Sigmoid colon (tissue), 7 donors: ENCODE data around the gene ACOX3. TPM values are rescaled to one million over a fixed set of nuclear protein-coding genes. Genes with fewer than 3 reads are reported as not detected.
A peak's percentile ranks its signal among the peaks of the same experiment; 100 is the strongest.

Source experiments
- DNase-seq: peaks from one replicate; pipeline ENCODE4 v3.0.0-alpha.2; 2019
- H3K27ac ChIP-seq, 4 donors: fragments of 200-600 bp; sonication (generic); one replicate each; pipeline ENCODE4 v1.5.1; 2016 to 2019; ENCODE audit warnings: mild to moderate bottlenecking in 1 of 4
- H3K27me3 ChIP-seq, 3 donors: fragments of 200-600 bp; sonication (generic); one replicate each; pipeline ENCODE4 v1.5.1; 2019; ENCODE audit warnings: mild to moderate bottlenecking in 1 of 3
- H3K36me3 ChIP-seq, 4 donors: fragments of 200-600 bp; sonication (generic); one replicate each; pipeline ENCODE4 v1.5.1; 2016 to 2019
- H3K4me1 ChIP-seq, 4 donors: fragments of 200-600 bp; sonication (generic); one replicate each; pipeline ENCODE4 v1.5.1; 2017 to 2019
- H3K4me3 ChIP-seq, 4 donors: fragments of 200-600 bp; sonication (generic); one replicate each; pipeline ENCODE4 v1.5.1; 2017 to 2019; ENCODE audit warnings: mild to moderate bottlenecking in 2 of 4, moderate library complexity in 1 of 4
- H3K9me3 ChIP-seq, 4 donors: fragments of 200-600 bp in 3 of 4; sonication (generic) in 3 of 4; one replicate each; pipeline versions ENCODE4 v1.5.1 to v1.6.1; 2013 to 2019
- EP300 ChIP-seq, 4 donors: sonication (generic); formaldehyde crosslinking; IDR thresholded peaks; one replicate each; pipeline ENCODE4 v1.6.1; 2017; ENCODE audit warnings: antibody characterized with exemption in 4 of 4
- POLR2A ChIP-seq, 2 donors: fragments of 450-650 bp; IDR thresholded peaks; one replicate each; pipeline ENCODE4 v1.6.1; 2016; ENCODE audit warnings: antibody characterized with exemption in 2 of 2, mild to moderate bottlenecking in 2 of 2, moderate library complexity in 2 of 2
- POLR2AphosphoS5 ChIP-seq, 4 donors: sonication (generic); formaldehyde crosslinking; IDR thresholded peaks; one replicate each; pipeline ENCODE4 v1.6.1; 2017; ENCODE audit warnings: antibody characterized with exemption in 4 of 4
- WGBS, 2 donors: extraction: QIAGEN DNeasy Blood & Tissue Kit; methylation state at CpG; one replicate each; pipeline ENCODE4 v1.1.7; 2013; 5-methylcytosine and 5-hydroxymethylcytosine counted together
- intact Hi-C: fragments of 100-400 bp; cut with DNase I; formaldehyde crosslinking; loops from one replicate; pipeline ENCODE4 v1.15.1; 2023
- polyA plus RNA-seq, 3 donors: library from polyadenylated mRNA; stranded (reverse); fragments of 200-250 nt; gene quantifications; one replicate each; pipeline ENCODE4 v1.2.3, GENCODE V29; 2013
- total RNA-seq, 4 donors: library from RNA; depleted of rRNA; stranded (reverse); fragments of >200 nt; gene quantifications; one replicate each; pipeline ENCODE4 v1.1.0, GENCODE V29; 2016
- TF ChIP-seq, protein P1 (sequence below), 4 experiments: fragments of 450-650 bp in 3 of 4; fragments of 200-600 bp in 1 of 4; IDR thresholded peaks; one replicate each; pipeline ENCODE4 v1.5.1; 2016 to 2019; ENCODE audit warnings: antibody characterized with exemption in 4 of 4, mild to moderate bottlenecking in 3 of 4, moderate library complexity in 2 of 4
- donor health status: healthy with polysubstance abuse.
- donor health status: Bipolar disorder and iron deficiency.
- donor health status: healthy.

ACOX3 gene
- total and polyA plus RNA-seq, 7 donors = 8.4 to 51.0 (median 24.8) TPM

GRCh38 chr4:8321771-8322170, 118.8 kb downstream of the ACOX3 start:
- TF ChIP-seq EP300 (IDR thresholded peaks at IDR 0.05) (no peak), POLR2AphosphoS5 (IDR thresholded peaks at IDR 0.05) (no peak), POLR2A (IDR thresholded peaks at IDR 0.05) (no peak)
- TF ChIP-seq, protein P1, sequence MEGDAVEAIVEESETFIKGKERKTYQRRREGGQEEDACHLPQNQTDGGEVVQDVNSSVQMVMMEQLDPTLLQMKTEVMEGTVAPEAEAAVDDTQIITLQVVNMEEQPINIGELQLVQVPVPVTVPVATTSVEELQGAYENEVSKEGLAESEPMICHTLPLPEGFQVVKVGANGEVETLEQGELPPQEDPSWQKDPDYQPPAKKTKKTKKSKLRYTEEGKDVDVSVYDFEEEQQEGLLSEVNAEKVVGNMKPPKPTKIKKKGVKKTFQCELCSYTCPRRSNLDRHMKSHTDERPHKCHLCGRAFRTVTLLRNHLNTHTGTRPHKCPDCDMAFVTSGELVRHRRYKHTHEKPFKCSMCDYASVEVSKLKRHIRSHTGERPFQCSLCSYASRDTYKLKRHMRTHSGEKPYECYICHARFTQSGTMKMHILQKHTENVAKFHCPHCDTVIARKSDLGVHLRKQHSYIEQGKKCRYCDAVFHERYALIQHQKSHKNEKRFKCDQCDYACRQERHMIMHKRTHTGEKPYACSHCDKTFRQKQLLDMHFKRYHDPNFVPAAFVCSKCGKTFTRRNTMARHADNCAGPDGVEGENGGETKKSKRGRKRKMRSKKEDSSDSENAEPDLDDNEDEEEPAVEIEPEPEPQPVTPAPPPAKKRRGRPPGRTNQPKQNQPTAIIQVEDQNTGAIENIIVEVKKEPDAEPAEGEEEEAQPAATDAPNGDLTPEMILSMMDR (IDR thresholded peaks at IDR 0.05) = no peak
- Histone ChIP-seq H3K9me3 (peaks cover 0 to 2% (median 0%) of the 10 kb centered on the region in 4 donors), H3K4me1 (peaks cover 0 to 32% (median 22%) of the 10 kb centered on the region in 4 donors), H3K36me3 (no peaks in the 10 kb centered on the region), H3K27ac (no peak overlapping the region), H3K4me3 (no peak overlapping the region), H3K27me3 (no peaks in the 10 kb centered on the region)
- peak; percentile 33 for DNase-seq
- WGBS, 2 donors = 74% methylated on average over 5 of the region's 5 CpGs
- intact Hi-C loops = loop anchor here (2.0 kb wide), 1 partner anchor 71 kb away; no protein-coding TSS in a partner anchor

- H3K9me3 ChIP-seq = peaks cover 0 to 2% (median 0%) of the 10 kb centered on the region in 4 donors
- peaks cover 0 to 37% (median 27%) of the 10 kb centered on the region in 4 donors for H3K4me1 ChIP-seq
- DNase-seq = no peak
- WGBS, 2 donors = 90 to 91% methylated on average over 2 of the region's 2 CpGs
- intact Hi-C loops = loop anchor here (2.0 kb wide), 1 partner anchor 72 kb away; no protein-coding TSS in a partner anchor
- TF ChIP-seq EP300 (IDR thresholded peaks at IDR 0.05) (no peak), POLR2A (IDR thresholded peaks at IDR 0.05) (no peak), POLR2AphosphoS5 (IDR thresholded peaks at IDR 0.05) (no peak)
- TF ChIP-seq, protein P1 (IDR thresholded peaks at IDR 0.05) = no peak
- no peaks in the 10 kb centered on the region for H3K27me3 ChIP-seq
- no peaks in the 10 kb centered on the region for H3K36me3 ChIP-seq
- H3K27ac ChIP-seq = peak overlapping the region in 3 of 4 donors; percentile 78 to 91 (median 85)
- H3K4me3 ChIP-seq = no peak overlapping the region
Measured at GRCh38 chr4:8321220-8321619, 119.3 kb downstream of the ACOX3 start.

DNA sequence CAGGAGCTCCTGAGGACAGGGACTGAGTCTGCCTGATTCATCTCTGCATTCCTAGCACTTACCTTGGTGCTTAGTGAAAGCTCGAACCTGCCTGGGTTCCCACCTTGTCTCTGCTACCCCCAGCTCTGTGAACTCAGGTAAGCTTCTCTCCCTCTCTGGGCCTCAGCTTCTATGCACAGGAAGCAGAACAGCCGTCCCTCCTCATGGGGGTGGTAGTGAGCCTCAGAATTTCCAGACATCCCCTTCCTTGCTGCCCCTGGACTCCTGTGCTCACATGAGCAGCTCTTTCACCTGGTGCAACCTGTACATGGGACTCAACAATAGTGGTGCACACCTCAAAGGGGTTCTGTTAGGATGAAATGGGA, 120.2 kb downstream of the ACOX3 start:
- Histone ChIP-seq H3K27me3 (no peaks in the 10 kb centered on the region), H3K36me3 (no peaks in the 10 kb centered on the region), H3K4me3 (no peak overlapping the region), H3K4me1 (peaks cover 0 to 46% (median 35%) of the 10 kb centered on the region in 4 donors), H3K9me3 (peaks cover 0 to 2% (median 0%) of the 10 kb centered on the region in 4 donors), H3K27ac (peak overlapping the region; percentile 78 to 91 (median 85))
- no peak for TF ChIP-seq EP300 (IDR thresholded peaks at IDR 0.05)
- TF ChIP-seq, protein P1 (IDR thresholded peaks at IDR 0.05) = no peak
- no peak for TF ChIP-seq POLR2AphosphoS5 (IDR thresholded peaks at IDR 0.05)
- no peak for TF ChIP-seq POLR2A (IDR thresholded peaks at IDR 0.05)
- 80% methylated on average over 2 of the region's 2 CpGs for WGBS, 2 donors
- no peak for DNase-seq
- intact Hi-C loops = loop anchor here (1.0 to 2.0 kb wide), 2 partner anchors 20 to 72 kb away; no protein-coding TSS in a partner anchor

GRCh38 chr4:8319731-8320385, 120.7 kb downstream of the ACOX3 start:
- Histone ChIP-seq H3K4me1 (peaks cover 0 to 49% (median 38%) of the 10 kb centered on the region in 4 donors), H3K27me3 (no peaks in the 10 kb centered on the region), H3K4me3 (no peak overlapping the region), H3K27ac (peak overlapping the region; percentile 78 to 91 (median 85)), H3K9me3 (peaks cover 0 to 2% (median 0%) of the 10 kb centered on the region in 4 donors), H3K36me3 (no peaks in the 10 kb centered on the region)
- intact Hi-C loops = loop anchor here (1.0 to 2.0 kb wide), 3 partner anchors 20 to 73 kb away; no protein-coding TSS in a partner anchor
- TF ChIP-seq POLR2AphosphoS5 (IDR thresholded peaks at IDR 0.05) = peak; percentile 92 to 98 (median 96)
- TF ChIP-seq, protein P1 (IDR thresholded peaks at IDR 0.05) = no peak
- TF ChIP-seq EP300 (IDR thresholded peaks at IDR 0.05) = peak; percentile 81 to 95 (median 94)
- 63 to 79% methylated on average over 13 of the region's 13 CpGs for WGBS, 2 donors
- peak; percentile 93 for DNase-seq
